DMS79 (cell line): ENCODE results near the gene TARS3.
"Not testable (repeated sequence)": the region's sequence is repeated elsewhere in the genome, so short reads cannot be mapped to it uniquely, and the experiment has no call there.

Experiments used
- DNase-seq: peaks from one replicate; lab custom pipeline; 2025; lab: John Stamatoyannopoulos, UW

The TARS3 gene

DNA sequence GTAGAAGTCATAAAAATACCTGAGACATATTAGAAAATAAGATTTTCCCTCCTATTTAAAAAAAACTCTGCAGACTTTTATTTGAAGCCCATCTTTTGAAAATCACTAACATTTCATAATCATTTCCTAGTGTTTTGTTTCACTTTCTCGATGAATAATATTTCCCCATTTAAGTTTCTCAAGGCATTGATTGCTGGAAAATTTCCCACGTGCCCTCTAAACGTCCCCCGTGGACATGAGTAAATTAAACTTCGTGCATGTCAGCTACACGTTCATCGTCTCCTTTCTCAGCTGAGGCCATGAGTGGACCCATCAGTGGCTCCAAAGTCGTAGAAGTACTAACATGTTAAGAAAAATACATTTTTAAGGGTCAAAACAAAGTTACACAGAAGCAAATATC lies 70.1 kb downstream of the TARS3 start:
- no peak for DNase-seq

GRCh38 chr15:101652786-101653430 lies 71.4 kb downstream of the TARS3 start:
- no peak for DNase-seq

DNA sequence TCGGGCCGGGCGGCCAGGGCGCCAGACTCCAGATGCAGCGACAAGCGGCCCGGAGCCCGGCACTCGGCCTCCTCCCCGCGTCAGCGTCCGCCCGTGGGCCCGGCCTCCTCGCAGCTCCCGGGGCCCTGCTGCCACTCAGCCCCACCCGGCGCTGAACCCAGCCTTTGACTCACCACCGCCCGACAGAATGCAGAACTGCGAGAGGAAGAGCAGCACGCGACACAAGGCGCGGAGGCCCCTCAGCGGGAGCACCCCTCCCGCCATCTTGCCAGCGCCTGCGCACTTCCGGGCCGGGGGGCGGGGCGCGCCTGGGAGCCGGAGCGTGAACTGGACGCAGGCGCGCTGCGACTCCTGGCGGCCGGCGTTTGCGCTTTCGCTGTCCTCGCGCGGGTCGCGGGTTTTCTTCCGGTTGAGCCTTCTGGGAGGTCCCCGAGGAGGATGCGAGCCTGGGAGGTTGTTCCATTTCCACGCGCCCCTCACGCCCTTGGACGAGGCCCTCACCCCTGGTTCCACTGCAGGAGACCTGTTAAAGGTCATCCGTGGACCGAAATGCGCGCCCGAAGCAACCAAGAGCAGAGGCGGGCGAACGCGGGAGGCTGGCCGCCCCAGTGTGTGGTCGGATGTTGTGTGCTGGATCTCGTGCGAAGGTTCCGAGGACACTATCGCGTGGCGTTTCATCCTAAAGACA lies 72.0 kb downstream of the TARS3 start, which contains the start of gene TM2D3:
TM2D3 (minus strand) TSS at position 284 of the 688 bp plus-strand sequence; CDS start at position 264, 20 bp downstream.
- DNase-seq: peak; percentile 51

- no peak for DNase-seq
Measured at GRCh38 chr15:101651554-101652097, 72.6 kb downstream of the TARS3 start.

DNA sequence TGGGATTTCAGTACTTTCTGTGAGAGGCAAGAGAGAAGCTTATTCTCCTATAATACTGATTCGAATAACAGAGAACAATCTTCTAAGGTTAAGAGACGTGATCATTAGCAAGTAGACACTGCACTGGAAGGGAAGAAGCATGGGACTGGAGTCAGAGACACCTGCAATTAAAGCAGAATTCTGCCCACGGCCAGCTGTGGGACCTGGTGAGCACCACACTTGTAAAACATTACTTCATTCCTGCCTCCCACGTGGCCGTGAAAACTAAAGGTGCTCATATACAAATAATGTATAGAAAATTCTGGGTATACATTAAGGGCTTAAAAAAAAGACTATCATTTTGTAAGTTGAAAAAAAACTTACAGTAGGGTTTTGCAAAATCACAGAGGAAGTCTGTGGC lies 74.1 kb downstream of the TARS3 start:
- no peak for DNase-seq

DNA sequence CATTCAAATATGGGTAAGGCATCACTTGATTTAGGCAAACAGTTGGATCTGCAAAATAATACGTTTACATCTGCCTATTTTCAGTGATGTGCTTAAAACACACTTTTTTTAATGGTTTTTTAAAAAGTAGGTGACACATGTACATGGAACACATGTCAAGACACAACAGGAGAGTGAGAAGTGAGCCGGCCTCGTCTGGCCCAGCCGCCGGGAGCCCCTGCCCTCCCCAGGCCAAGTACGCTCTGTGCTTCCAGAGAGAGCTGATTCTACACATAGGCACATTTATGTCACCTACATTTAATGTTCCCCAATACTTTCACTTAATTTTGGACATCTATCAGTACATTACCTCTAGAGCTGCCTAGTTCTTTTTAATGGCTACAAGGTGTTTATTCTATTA lies 75.9 kb downstream of the TARS3 start:
- DNase-seq: no peak

DNA sequence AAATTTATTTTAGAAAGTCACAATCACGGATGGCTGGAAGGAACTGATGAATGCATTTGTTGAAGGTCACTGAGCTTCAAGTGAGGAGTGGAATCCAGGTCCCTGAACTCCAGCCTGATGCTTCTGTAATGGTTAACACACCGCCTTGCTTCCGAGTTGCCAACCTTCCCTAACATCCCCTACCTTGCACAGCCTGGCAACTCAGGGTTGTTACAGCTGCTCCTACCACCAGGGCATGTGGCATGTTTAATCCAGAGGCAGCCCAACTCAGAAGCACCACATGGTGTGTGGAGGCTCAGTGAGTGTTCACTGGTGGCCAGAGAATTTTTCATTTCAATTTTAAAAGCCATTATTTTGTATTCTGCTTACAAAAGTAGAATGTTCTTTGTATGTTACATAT lies 77.0 kb downstream of the TARS3 start:
- no peak for DNase-seq

GRCh38 chr15:101646672-101647071 lies 77.6 kb downstream of the TARS3 start:
- no peak for DNase-seq

- DNase-seq: no peak
Measured at GRCh38 chr15:101642361-101642760, 81.9 kb downstream of the TARS3 start.

- no peak for DNase-seq
Measured at GRCh38 chr15:101641894-101642293, 82.4 kb downstream of the TARS3 start.

- no peak for DNase-seq
Measured at GRCh38 chr15:101641129-101641764, 83.0 kb downstream of the TARS3 start.

DNA sequence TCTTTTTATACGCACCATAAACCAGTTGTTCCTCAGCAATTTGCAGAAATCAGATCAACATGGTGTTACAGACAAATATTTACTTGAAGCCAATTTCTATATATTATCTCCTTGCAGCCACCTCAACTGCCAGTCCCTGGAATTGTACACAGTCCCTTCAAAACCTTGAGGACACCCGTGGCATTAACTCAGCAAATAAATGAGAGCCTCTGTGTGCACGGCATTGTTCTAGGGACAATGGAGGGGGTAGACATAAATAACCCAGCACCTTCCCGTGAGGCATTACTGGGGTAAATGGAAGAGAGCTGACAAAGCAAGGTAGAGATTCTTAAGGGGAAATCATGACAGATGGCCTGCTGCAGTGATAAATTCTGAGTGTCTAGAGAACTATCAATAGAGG lies 84.6 kb downstream of the TARS3 start:
- DNase-seq: no peak

DNA sequence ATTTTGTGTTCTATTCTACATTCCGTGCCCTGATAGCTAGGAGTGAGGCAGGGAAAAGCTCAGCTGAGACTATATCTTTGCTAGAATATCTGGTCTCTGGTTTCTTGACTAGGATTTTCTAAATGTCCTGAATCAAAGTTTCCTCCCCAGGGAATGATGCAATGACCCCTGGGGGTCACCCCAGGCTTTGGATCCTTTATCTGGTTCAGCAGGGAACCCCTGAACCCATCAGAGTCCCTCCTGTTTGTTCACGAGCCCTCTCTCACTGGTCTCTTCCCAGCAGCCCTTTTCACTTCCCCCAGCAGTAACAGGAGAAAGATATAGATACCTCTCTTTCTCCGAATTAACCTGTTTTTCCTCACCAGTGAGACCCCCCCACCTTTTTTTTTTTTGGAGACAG lies 86.4 kb downstream of the TARS3 start:
- no peak for DNase-seq

DNA sequence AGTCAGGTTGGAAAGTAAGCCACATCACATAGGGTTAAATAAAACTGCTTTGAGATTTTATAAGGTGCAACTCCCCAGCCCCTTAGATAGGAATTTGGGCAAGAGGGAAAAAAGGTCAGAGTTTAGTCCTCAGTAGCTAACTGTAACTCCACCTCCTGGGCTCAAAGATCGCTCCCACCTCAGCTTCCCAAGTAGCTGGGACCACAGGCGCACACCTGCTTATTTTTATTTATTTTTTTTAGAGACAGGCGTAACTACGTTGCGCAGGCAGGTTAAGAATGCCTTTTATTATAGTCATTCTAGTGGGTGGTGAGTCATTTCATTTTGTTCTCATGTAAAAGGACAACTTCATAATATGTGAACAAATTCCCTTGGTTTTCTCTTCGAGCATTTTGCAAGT lies 86.8 kb downstream of the TARS3 start:
- DNase-seq: no peak

DNA sequence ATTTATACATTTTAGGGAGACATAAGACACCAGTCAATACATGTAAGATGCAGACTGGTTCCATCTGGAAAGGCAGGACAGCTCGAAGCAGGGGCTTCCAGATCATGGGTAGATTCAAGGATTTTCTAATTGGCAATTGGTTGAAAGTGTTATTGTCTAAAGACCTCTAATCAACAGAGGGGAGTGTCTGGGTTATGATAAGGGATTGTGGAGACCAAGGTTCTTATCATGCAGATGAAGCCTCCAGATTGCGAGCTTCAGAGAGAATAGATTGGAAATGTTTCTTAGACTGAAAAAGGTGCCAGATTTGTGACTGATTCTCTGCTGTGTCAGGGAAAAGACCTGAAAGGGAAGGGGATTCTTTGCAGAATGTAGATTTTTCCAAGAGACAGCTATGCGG lies 87.2 kb downstream of the TARS3 start:
- no peak for DNase-seq

GRCh38 chr15:101635944-101636727 lies 88.1 kb downstream of the TARS3 start:
- no peak for DNase-seq

- no peak for DNase-seq
Measured at GRCh38 chr15:101633356-101633755, 90.9 kb downstream of the TARS3 start.

- not testable (repeated sequence) for DNase-seq
Measured at GRCh38 chr15:101626729-101627128, 97.5 kb downstream of the TARS3 start.

DNA sequence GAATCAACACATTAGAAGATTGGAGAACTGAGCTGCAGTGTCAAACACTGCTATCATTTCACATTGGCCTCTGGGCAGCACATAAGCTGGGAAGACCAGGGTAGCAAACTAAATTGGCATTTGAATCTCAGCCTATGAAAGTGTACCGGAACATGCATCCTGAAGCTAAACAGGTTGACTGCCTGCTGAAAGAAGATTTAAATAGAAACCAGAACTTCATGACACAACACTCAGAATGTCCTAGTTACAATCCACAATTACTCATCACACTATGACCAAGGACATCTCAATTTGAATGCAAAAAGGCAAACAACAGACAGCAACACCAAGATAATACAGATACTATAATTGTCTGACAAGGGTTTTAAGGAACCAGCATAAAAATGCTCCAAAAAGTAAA lies 98.3 kb downstream of the TARS3 start:
- DNase-seq: no peak

GRCh38 chr15:101625184-101625583 lies 99.1 kb downstream of the TARS3 start:
- no peak for DNase-seq

GRCh38 chr15:101623367-101624304 lies 100.6 kb downstream of the TARS3 start:
- no peak for DNase-seq
